ENCODE measurements around the gene OR52L1. TPM values are rescaled to one million over a fixed set of nuclear protein-coding genes. Genes with fewer than 3 reads are reported as not detected.

Gene OR52L1
- total RNA-seq, 4 donors from 2014 or later: not detected

GRCh38 chr11:5941951-5942350 lies 44.8 kb downstream of the OR52L1 start, which contains the start of gene OR56A3:
Gene OR56A3, plus strand, starts transcription at chr11:5942251. Its CDS starts 5,096 bp downstream, at chr11:5947347.
- TF ChIP-seq, protein P1, sequence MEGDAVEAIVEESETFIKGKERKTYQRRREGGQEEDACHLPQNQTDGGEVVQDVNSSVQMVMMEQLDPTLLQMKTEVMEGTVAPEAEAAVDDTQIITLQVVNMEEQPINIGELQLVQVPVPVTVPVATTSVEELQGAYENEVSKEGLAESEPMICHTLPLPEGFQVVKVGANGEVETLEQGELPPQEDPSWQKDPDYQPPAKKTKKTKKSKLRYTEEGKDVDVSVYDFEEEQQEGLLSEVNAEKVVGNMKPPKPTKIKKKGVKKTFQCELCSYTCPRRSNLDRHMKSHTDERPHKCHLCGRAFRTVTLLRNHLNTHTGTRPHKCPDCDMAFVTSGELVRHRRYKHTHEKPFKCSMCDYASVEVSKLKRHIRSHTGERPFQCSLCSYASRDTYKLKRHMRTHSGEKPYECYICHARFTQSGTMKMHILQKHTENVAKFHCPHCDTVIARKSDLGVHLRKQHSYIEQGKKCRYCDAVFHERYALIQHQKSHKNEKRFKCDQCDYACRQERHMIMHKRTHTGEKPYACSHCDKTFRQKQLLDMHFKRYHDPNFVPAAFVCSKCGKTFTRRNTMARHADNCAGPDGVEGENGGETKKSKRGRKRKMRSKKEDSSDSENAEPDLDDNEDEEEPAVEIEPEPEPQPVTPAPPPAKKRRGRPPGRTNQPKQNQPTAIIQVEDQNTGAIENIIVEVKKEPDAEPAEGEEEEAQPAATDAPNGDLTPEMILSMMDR (IDR thresholded peaks at IDR 0.05): no peak
- no peak for TF ChIP-seq POLR2A (IDR thresholded peaks at IDR 0.05)
- Histone ChIP-seq H3K27me3 (no peaks in the 10 kb centered on the region), H3K27ac (no peak within 1 kb of the TSS), H3K4me1 (no peaks in the 10 kb centered on the region), H3K36me3 (no peaks in the 10 kb centered on the region), H3K9me3 (no peaks in the 10 kb centered on the region), H3K4me3 (replicated peaks in 1 of 3) (no peak within 1 kb of the TSS)
- WGBS, 2 donors: 78 to 82% methylated on average over 3 of the region's 3 CpGs
- DNase-seq: no peak
- intact Hi-C loops (cut with DNase I): no loop called here

DNA sequence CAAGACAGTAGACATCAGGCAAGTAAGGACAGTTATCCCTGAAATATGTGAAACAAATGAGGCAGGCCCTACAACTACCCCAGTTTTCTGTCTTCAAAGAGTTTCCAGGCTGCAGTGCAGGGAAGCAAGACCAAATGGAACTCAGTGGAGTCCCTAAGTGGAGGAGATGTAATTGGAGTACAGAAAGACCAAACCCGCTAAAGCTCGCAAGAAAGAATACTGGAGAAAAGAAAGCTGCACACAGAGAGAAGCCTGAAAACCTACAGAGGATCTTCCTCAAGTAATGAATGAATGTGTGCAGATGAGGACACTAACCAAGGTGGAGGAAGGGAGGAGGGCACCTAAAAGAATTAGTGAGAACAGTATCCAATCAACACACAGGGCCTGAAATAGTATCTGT lies 46.0 kb downstream of the OR52L1 start:
- H3K4me1 ChIP-seq: no peaks in the 10 kb centered on the region
- TF ChIP-seq, protein P1 (IDR thresholded peaks at IDR 0.05): no peak
- no peak for TF ChIP-seq POLR2A (IDR thresholded peaks at IDR 0.05)
- intact Hi-C loops (cut with DNase I): no loop called here
- no peaks in the 10 kb centered on the region for H3K36me3 ChIP-seq
- no peak overlapping the region for H3K4me3 ChIP-seq (replicated peaks in 1 of 3)
- H3K27ac ChIP-seq: no peak overlapping the region
- 94 to 95% methylated on average over 2 of the region's 2 CpGs for WGBS, 2 donors
- H3K27me3 ChIP-seq: no peaks in the 10 kb centered on the region
- no peak for DNase-seq
- no peaks in the 10 kb centered on the region for H3K9me3 ChIP-seq

DNA sequence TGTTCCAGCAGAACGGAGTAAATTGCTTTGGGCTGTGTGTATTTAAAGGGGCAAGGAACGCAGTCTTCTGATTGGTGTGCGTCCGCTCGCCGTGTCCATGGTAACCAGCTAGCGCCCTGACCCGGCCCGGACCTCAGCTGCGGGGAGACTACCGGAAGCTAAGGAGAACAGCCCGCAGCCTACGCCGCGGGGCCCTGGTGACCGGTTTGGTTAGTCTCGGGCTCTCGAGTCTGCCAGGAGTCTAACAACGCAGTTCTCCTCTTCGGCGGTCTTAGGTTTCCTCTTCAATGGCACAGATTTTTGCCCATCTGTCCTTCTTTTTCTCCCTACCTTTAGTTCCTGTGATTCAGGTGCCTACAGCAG lies 48.2 kb downstream of the OR52L1 start:
- Histone ChIP-seq H3K9me3 (no peaks in the 10 kb centered on the region), H3K4me3 (replicated peaks in 1 of 3) (no peak overlapping the region), H3K36me3 (no peaks in the 10 kb centered on the region), H3K27ac (no peak overlapping the region), H3K4me1 (no peaks in the 10 kb centered on the region), H3K27me3 (no peaks in the 10 kb centered on the region)
- intact Hi-C loops (cut with DNase I): no loop called here
- no peak for DNase-seq
- WGBS, 2 donors: 76 to 85% methylated on average over 21 of the region's 21 CpGs
- TF ChIP-seq, protein P1 (IDR thresholded peaks at IDR 0.05): no peak
- TF ChIP-seq POLR2A (IDR thresholded peaks at IDR 0.05): no peak

DNA sequence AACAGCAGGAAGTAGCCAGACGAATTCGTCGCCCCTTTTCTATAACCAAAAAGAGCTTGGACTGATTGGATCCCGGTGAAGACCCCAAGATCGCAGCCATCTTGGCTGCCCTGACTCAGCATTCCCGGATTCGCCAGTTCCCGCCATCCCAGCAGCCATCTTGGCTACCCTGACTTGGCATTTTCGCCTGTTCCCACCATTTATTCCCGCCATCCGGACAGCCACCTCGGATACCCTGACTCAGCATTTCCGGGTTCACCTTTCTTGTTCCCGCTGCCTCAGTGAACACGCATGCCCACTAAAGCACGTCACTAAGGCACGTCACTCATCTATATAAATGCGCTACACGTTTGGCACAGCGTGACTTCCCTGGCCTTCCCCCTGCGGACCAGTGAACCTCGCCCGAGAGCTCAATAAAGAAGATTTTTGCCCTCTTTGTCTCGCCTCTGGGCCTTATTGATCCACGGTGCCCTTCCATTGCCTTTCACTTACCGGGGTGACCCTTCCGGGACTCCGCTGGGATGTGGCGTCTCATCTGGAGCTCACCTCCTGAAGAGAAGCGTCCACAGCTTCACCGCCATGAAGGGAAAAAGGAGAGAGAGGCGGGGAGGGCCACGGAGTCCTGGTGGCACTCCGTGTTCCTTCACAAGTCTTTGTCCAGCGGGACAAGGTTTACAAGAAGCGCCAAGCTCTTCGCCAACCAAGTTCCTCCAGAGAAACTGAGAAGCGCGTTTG lies 48.8 kb downstream of the OR52L1 start:
- Histone ChIP-seq H3K27me3 (no peaks in the 10 kb centered on the region), H3K9me3 (no peaks in the 10 kb centered on the region), H3K27ac (no peak overlapping the region), H3K4me1 (no peaks in the 10 kb centered on the region), H3K4me3 (replicated peaks in 1 of 3) (no peak overlapping the region), H3K36me3 (no peaks in the 10 kb centered on the region)
- no peak for TF ChIP-seq POLR2A (IDR thresholded peaks at IDR 0.05)
- TF ChIP-seq, protein P1 (IDR thresholded peaks at IDR 0.05): no peak
- intact Hi-C loops (cut with DNase I): no loop called here
- WGBS, 2 donors: 89 to 95% methylated on average over 39 of the region's 39 CpGs
- no peak for DNase-seq

Small RNA genes within 50 kb of the gene (small RNA-seq; reads per million reads assigned to genes)
- gene RNA5SP329: not detected

Other genes starting within 250 kb of the OR52L1 start
- gene OR52N4, start 232.7 kb downstream of the OR52L1 start, total RNA-seq: under 1 TPM in 2 of 4 donors, not detected in 2; 0.45 to 0.83 TPM
- not detected for gene OR52N5, start 203.6 kb downstream of the OR52L1 start, total RNA-seq
- gene OR52N1, start 195.7 kb downstream of the OR52L1 start, total RNA-seq: not detected
- gene OR52N2, start 178.1 kb downstream of the OR52L1 start, total RNA-seq: not detected
- not detected for gene OR52E6, start 145.1 kb downstream of the OR52L1 start, total RNA-seq
- gene OR52E8, start 129.3 kb downstream of the OR52L1 start, total RNA-seq: not detected
- gene OR52E4, start 106.4 kb downstream of the OR52L1 start, total RNA-seq: not detected
- gene OR52E5, start 93.8 kb downstream of the OR52L1 start, total RNA-seq: not detected
- not detected for gene OR56A3, start 44.7 kb downstream of the OR52L1 start, total RNA-seq
- gene OR56A5, start 18.5 kb downstream of the OR52L1 start, total RNA-seq: not detected
- not detected for gene OR56A4, start 20.0 kb upstream of the OR52L1 start, total RNA-seq
- gene OR56A1, start 43.8 kb upstream of the OR52L1 start, total RNA-seq: not detected
- gene OR56B4, start 120.7 kb upstream of the OR52L1 start, total RNA-seq: not detected
- under 1 TPM in 1 of 4 donors, not detected in 3; 0.33 TPM for gene OR52B2, start 183.3 kb upstream of the OR52L1 start, total RNA-seq
- gene OR52W1, start 212.2 kb upstream of the OR52L1 start, total RNA-seq: not detected
- not detected for gene C11orf42, start 218.6 kb upstream of the OR52L1 start, total RNA-seq
- 10 to 100 TPM; 37.1 to 60.8 (median 43.6) TPM for gene FHIP1B, start 247.7 kb upstream of the OR52L1 start, total RNA-seq